Coronary artery (tissue), 2 donors: ENCODE results near the gene PSG6.
"Not testable (repeated sequence)": the region's sequence is repeated elsewhere in the genome, so short reads cannot be mapped to it uniquely, and the experiment has no call there.

Source experiments
- DNase-seq: peaks from one replicate; pipeline ENCODE4 v3.0.0-alpha.2; 2017; ENCODE audit warnings: low spot score
- H3K27ac ChIP-seq, 2 donors: fragments of 200-600 bp; sonication (generic); one replicate each; pipeline ENCODE4 v1.5.1; 2016 to 2019
- H3K4me3 ChIP-seq: fragments of 200-600 bp; sonication (generic); 2 replicates; pipeline ENCODE4 v1.5.1; 2016; ENCODE audit warnings: mild to moderate bottlenecking, moderate library complexity
- TF ChIP-seq, protein P1 (sequence below): fragments of 200-600 bp; sonication (generic); IDR thresholded peaks from one replicate; pipeline ENCODE4 v1.5.1; 2019; ENCODE audit warnings: antibody characterized with exemption

The PSG6 gene

DNA sequence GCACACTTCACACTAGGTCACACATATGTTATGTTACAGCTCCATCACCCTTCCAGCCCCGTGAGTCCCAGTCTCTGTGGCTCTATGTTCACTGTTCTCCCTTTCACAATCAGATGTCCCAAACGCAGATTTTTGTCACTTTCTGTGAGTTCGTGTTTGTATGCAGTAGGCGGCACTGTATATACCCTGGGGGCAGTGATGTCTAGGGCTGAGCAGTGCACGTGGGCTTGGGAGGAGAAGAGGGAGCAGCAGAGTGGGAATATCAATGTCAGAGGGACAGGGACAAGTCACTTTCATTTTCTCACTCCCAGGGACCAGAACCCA is 60.2 kb downstream of the PSG6 start:
- Histone ChIP-seq H3K27ac (no peak overlapping the region), H3K4me3 (no peak overlapping the region)
- no peak for DNase-seq
- TF ChIP-seq, protein P1, sequence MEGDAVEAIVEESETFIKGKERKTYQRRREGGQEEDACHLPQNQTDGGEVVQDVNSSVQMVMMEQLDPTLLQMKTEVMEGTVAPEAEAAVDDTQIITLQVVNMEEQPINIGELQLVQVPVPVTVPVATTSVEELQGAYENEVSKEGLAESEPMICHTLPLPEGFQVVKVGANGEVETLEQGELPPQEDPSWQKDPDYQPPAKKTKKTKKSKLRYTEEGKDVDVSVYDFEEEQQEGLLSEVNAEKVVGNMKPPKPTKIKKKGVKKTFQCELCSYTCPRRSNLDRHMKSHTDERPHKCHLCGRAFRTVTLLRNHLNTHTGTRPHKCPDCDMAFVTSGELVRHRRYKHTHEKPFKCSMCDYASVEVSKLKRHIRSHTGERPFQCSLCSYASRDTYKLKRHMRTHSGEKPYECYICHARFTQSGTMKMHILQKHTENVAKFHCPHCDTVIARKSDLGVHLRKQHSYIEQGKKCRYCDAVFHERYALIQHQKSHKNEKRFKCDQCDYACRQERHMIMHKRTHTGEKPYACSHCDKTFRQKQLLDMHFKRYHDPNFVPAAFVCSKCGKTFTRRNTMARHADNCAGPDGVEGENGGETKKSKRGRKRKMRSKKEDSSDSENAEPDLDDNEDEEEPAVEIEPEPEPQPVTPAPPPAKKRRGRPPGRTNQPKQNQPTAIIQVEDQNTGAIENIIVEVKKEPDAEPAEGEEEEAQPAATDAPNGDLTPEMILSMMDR, result no peak

DNA sequence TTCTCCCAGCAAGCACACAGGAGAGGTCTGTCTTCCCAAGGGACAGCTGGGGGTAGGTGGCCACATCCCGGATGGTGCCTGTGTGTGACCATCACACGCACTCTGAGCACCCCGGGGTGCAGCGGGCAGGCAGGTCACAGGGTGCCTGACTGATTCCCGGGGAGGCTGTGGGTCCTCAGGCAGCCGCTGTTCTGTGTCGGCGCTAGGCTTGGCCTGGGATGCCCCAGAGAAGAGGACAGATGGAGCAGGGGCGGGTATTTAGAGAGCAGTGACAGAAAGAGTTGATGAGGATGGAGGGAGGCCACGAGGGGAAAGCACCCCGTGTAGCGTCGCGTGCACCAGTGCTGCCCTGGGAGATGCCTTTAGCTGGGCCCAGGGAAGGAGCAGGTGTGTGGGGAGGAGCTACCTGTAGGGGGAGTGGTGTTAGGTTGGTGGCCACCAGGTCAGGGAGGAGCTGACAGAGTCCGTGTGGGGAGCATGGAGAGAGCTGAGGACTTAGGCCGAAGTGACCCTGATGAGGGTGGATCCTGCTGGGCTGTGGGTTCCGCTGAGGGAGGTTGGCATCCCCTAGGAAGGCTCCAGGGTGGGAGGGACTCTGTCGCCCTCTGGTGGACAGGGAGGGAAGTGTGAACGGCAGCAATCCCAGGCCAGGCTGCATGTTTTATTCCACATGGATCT is 60.7 kb downstream of the PSG6 start:
- H3K27ac ChIP-seq, DNase-seq, H3K4me3 ChIP-seq: not testable (repeated sequence)

DNA sequence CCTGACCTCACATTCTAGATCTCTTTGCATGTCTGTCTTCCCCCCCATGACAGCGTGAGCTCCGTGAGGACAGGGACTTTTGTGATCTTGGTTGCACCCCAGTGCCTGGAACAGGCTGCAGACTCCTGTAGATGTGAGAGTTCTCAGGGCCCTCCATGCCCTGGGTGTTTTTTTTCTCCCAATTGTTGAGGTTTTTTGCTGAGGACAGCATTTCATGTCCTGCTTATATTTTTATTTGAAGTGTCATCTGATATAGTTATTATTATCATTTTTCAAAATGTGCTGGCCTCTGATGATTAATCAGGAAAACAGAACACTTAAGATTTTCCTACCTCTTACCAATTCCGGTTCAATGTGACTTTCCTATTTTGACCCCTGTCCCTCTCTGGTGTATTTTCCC is 62.9 kb downstream of the PSG6 start:
- not testable (repeated sequence) for H3K27ac ChIP-seq, H3K4me3 ChIP-seq, DNase-seq

DNA sequence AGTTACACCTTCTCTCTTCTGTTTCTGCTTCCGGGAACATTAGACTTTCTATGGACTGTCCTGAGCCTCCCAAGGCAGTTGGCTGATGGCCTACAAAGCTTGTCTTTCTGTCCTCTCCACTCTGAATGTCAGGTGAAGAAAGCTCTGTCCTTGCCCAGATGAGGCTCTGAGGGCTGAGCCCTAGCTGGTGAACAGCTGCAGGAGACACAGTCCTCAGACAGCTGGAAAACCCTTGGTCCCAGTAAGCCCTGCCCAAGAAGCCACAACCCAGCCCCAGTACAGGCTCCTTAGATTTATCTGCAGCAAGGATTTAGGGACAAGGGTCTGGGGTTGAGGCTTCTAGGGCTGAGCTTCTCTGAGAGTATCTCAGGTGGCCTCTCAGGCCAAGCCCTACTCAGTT is 64.5 kb downstream of the PSG6 start:
- H3K27ac ChIP-seq, H3K4me3 ChIP-seq: not testable (repeated sequence)

DNA sequence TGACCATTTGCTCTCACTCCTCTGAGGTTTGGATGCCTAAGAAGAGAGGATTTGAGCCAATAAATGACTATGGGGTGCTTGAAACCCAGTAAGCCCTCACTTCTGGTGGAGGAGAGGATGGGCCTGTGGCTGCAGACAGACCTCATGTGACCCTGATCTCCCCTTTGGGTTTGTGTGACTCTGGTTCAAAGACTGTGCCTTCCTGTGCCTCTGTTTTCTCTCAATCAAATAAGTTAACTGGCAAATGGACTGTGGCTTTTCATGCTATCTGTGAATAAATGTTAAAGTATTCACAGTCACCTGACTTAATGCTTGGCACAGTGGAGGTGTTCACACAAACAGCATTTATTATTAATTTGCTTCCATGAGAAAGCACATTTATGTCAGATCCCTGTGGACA is 64.9 kb downstream of the PSG6 start:
- H3K27ac ChIP-seq, H3K4me3 ChIP-seq, DNase-seq: not testable (repeated sequence)

More for the DNA sequence above, 64.5 kb downstream of the PSG6 start:
- DNase-seq, result not testable (repeated sequence)
